ENCODE results near the gene SOS1. TPM values are rescaled to one million over a fixed set of nuclear protein-coding genes. Genes with fewer than 3 reads are reported as not detected.

SOS1 gene
- total RNA-seq, 1 donor from 2014 or later: 35.5 TPM

DNA sequence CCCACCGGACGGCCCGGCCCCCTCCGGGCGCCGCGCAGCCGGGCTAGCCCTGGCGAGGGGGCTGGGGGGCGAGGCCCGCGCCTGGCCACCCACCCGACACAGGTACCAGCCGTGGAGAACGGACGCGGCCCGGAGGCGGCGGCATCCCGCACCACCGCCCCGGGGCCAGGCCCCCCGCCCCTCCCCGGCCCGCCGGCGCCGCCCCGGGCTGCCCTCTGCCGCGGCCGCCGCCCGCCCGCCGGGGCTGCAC lies 405 bp downstream of the SOS1 start:
- Mint-ChIP-seq H3K36me3 (ENCODE audit: low read depth) (peaks cover 6% of the 10 kb centered on the region), H3K27ac (ENCODE audit: unreplicated experiment) (no peak overlapping the region), H3K27me3 (ENCODE audit: low read depth) (no peaks in the 10 kb centered on the region), H3K4me1 (peaks cover 62% of the 10 kb centered on the region), H3K4me3 (no peak overlapping the region), H3K9me3 (no peaks in the 10 kb centered on the region)
- TF ChIP-seq, protein P1, sequence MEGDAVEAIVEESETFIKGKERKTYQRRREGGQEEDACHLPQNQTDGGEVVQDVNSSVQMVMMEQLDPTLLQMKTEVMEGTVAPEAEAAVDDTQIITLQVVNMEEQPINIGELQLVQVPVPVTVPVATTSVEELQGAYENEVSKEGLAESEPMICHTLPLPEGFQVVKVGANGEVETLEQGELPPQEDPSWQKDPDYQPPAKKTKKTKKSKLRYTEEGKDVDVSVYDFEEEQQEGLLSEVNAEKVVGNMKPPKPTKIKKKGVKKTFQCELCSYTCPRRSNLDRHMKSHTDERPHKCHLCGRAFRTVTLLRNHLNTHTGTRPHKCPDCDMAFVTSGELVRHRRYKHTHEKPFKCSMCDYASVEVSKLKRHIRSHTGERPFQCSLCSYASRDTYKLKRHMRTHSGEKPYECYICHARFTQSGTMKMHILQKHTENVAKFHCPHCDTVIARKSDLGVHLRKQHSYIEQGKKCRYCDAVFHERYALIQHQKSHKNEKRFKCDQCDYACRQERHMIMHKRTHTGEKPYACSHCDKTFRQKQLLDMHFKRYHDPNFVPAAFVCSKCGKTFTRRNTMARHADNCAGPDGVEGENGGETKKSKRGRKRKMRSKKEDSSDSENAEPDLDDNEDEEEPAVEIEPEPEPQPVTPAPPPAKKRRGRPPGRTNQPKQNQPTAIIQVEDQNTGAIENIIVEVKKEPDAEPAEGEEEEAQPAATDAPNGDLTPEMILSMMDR (conservative IDR thresholded peaks at IDR 0.05): no peak
- DNase-seq (ENCODE audit: low read depth, low spot score): no peak

DNA sequence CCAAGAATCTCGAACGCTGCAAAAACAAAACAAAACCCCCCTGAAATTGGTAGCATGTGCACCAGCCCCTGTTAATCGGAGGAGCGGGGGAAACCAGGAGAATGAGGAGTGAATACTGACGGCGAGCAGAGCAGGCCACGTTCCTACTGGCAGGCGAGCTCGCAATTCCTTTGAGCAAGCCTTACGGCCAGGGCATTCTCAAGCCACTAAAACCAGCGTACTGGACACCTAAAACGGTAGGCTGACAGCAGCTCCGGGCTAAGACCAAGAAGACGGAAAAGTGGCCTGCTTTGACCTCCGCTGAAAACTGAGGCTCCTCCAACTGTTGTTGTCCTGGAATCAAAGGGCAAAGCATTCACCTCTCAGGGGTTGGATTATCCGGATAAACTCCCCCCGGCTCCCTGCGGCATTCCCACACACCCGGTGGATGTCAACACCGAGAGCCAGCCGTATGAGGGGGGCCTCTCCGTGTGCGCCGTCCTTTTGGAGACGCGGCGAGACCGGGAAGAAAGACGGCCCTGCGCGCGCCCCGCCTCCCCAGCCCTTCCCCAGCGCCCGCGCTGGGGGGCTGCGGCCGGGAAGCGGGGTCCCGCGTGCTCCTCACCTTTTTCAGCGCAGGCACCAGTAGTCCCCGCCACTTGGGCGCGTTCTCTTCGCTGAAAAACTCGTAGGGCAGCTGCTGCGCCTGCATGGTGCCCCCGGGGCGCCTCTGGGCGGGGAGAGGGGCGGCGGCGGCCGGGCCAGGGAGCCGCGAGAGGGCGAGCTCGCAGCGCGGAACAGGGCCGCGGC lies 925 bp downstream of the SOS1 start:
- TF ChIP-seq, protein P1 (conservative IDR thresholded peaks at IDR 0.05): no peak
- H3K4me1 Mint-ChIP-seq: peaks cover 59% of the 10 kb centered on the region
- H3K27ac Mint-ChIP-seq (ENCODE audit: unreplicated experiment): peak overlapping the region; percentile 17
- peak; percentile 48 for DNase-seq (ENCODE audit: low read depth, low spot score)
- no peaks in the 10 kb centered on the region for H3K27me3 Mint-ChIP-seq (ENCODE audit: low read depth)
- no peaks in the 10 kb centered on the region for H3K9me3 Mint-ChIP-seq
- peak overlapping the region; percentile 91 for H3K4me3 Mint-ChIP-seq
- peaks cover 6% of the 10 kb centered on the region for H3K36me3 Mint-ChIP-seq (ENCODE audit: low read depth)

DNA sequence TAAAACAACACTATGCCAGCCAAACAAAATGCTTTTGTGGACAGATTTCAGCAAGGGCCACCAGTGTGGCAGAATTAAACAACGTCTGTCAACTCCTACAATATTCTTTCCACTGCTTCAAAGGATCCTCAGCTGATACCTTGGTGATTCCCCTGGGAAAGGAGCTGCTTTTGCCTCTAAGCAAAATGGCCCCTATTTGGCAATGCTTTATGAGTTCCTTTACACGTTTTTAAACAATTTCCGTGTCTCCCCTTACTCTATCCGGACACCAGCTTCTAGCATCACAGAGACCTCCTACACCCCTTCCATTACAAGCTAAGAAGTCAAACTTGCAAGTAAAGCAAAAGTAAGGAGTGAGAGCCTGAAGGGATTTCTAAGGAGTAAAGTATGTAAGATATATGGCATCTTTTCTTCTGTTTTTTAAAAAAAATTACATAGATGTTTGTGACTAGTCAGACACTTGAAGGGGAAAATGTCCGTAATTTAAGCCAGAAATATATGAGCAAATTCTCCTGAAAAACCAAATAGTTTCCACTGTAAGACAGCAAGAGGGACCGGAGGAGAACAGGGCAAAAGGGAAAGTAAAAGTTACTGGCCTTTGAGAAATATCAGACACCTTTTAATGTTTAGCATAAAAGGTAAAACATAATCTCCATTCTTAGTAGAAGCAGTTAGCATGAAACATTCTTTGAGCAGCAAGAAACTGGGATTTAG lies 1.9 kb downstream of the SOS1 start:
- peak overlapping the region; percentile 91 for H3K4me3 Mint-ChIP-seq
- no peaks in the 10 kb centered on the region for H3K9me3 Mint-ChIP-seq
- DNase-seq (ENCODE audit: low read depth, low spot score): no peak
- peaks cover 55% of the 10 kb centered on the region for H3K4me1 Mint-ChIP-seq
- peaks cover 6% of the 10 kb centered on the region for H3K36me3 Mint-ChIP-seq (ENCODE audit: low read depth)
- TF ChIP-seq, protein P1 (conservative IDR thresholded peaks at IDR 0.05): no peak
- peak overlapping the region; percentile 17 for H3K27ac Mint-ChIP-seq (ENCODE audit: unreplicated experiment)
- no peaks in the 10 kb centered on the region for H3K27me3 Mint-ChIP-seq (ENCODE audit: low read depth)

DNA sequence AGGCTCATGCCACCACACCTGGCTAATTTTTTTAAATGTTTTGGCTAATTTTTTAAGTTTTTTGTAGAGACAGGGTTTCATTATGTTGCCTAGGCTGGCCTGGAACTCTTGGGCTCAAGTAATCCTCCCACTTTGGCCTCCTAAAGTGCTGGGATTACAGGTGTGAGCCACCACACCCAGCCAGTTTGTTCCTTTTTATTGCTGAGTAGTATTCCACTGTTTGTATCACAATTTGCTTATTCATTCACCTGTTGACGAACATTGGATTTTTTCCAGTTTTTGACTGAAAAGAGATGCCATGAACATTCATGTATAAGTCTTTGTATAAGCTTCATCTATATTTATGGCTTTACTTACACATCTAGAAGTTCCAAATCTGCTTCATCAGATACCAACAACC lies 5.3 kb downstream of the SOS1 start:
- H3K36me3 Mint-ChIP-seq (ENCODE audit: low read depth): peaks cover 8% of the 10 kb centered on the region
- TF ChIP-seq, protein P1 (conservative IDR thresholded peaks at IDR 0.05): no peak
- no peaks in the 10 kb centered on the region for H3K27me3 Mint-ChIP-seq (ENCODE audit: low read depth)
- H3K4me1 Mint-ChIP-seq: peaks cover 39% of the 10 kb centered on the region
- no peak overlapping the region for H3K4me3 Mint-ChIP-seq
- no peak for DNase-seq (ENCODE audit: low read depth, low spot score)
- H3K27ac Mint-ChIP-seq (ENCODE audit: unreplicated experiment): no peak overlapping the region
- no peaks in the 10 kb centered on the region for H3K9me3 Mint-ChIP-seq

DNA sequence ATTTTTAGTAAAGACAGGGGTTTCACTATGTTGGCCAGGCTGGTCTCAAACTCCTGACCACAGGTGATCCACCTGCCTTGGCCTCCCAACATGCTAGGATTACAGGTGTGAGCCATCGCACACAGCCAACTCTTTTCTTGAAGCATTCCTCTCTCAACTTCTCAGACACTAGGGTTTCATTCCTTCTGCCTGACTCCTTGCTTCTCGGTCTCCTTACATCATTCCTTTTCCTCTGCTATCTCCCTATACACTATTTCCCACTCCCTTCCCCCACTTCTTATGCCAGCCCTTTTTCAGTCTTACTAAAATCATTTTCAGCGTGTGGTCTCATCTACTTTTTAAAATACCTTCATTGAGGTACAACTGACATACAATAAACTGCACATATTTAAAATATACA lies 6.1 kb downstream of the SOS1 start:
- H3K27ac Mint-ChIP-seq (ENCODE audit: unreplicated experiment): no peak overlapping the region

More for the DNA sequence above, 6.1 kb downstream of the SOS1 start:
- peak overlapping the region; percentile 23 for H3K4me3 Mint-ChIP-seq
- no peaks in the 10 kb centered on the region for H3K9me3 Mint-ChIP-seq
- DNase-seq (ENCODE audit: low read depth, low spot score): no peak
- TF ChIP-seq, protein P1 (conservative IDR thresholded peaks at IDR 0.05): no peak
- H3K36me3 Mint-ChIP-seq (ENCODE audit: low read depth): peaks cover 8% of the 10 kb centered on the region
- no peaks in the 10 kb centered on the region for H3K27me3 Mint-ChIP-seq (ENCODE audit: low read depth)
- peaks cover 39% of the 10 kb centered on the region for H3K4me1 Mint-ChIP-seq
